Measurements from ENCODE around the gene APOE. TPM values are rescaled to one million over a fixed set of nuclear protein-coding genes. Genes with fewer than 3 reads are reported as not detected.
A peak's percentile ranks its signal among the peaks of the same experiment; 100 is the strongest.

The APOE gene
- total RNA-seq, 3 donors from 2014 or later: 32.7 to 74.6 (median 46.2) TPM

- intact Hi-C loops (cut with DNase I, micrococcal nuclease): no loop called here
- H3K36me3 ChIP-seq (ENCODE audit: low read depth): no peaks in the 10 kb centered on the region
- H3K9me3 ChIP-seq: no peaks in the 10 kb centered on the region
- TF ChIP-seq CTCF (IDR thresholded peaks at IDR 0.05): no peak
- no peak for DNase-seq
- peak overlapping the region; percentile 100 for H3K4me3 ChIP-seq
- peak; percentile 27 for ATAC-seq
- peaks cover 30% of the 10 kb centered on the region for H3K4me1 ChIP-seq (ENCODE audit: low read depth)
These were observed 50.2 kb downstream of the APOE start for GRCh38 chr19:44955505-44956439.

- intact Hi-C loops (cut with DNase I, micrococcal nuclease): no loop called here
- no peak for TF ChIP-seq CTCF (IDR thresholded peaks at IDR 0.05)
- no peaks in the 10 kb centered on the region for H3K36me3 ChIP-seq (ENCODE audit: low read depth)
- peaks cover 27% of the 10 kb centered on the region for H3K4me1 ChIP-seq (ENCODE audit: low read depth)
- no peaks in the 10 kb centered on the region for H3K9me3 ChIP-seq
- ATAC-seq: no peak
- no peak overlapping the region for H3K4me3 ChIP-seq
- DNase-seq: no peak
These were observed 51.9 kb downstream of the APOE start for GRCh38 chr19:44957526-44957925.

- intact Hi-C loops (cut with DNase I, micrococcal nuclease): no loop called here
- peaks cover 27% of the 10 kb centered on the region for H3K4me1 ChIP-seq (ENCODE audit: low read depth)
- no peak for ATAC-seq
- TF ChIP-seq CTCF (IDR thresholded peaks at IDR 0.05): no peak
- no peaks in the 10 kb centered on the region for H3K36me3 ChIP-seq (ENCODE audit: low read depth)
- H3K9me3 ChIP-seq: no peaks in the 10 kb centered on the region
- H3K4me3 ChIP-seq: no peak overlapping the region
- no peak for DNase-seq
These were observed 52.5 kb downstream of the APOE start for GRCh38 chr19:44958090-44958489.

Other genes starting within 250 kb of the APOE start
- 1 to 10 TPM; 5.8 to 8.0 (median 6.9) TPM for gene CEACAM19, start 234.3 kb upstream of the APOE start, total RNA-seq
- gene CEACAM16, start 206.6 kb upstream of the APOE start, total RNA-seq: under 1 TPM in 1 of 3 donors, not detected in 2; 0.17 TPM
- 100 to 1,000 TPM in 1 of 3 donors, 10 to 100 TPM in 2; 78.9 to 145 (median 90.6) TPM for gene BCL3, start 157.1 kb upstream of the APOE start, total RNA-seq
- gene CBLC, start 127.9 kb upstream of the APOE start, total RNA-seq: 10 to 100 TPM; 36.5 to 92.6 (median 59.1) TPM
- 10 to 100 TPM; 16.3 to 25.1 (median 20.3) TPM for gene BCAM, start 96.7 kb upstream of the APOE start, total RNA-seq
- 100 to 1,000 TPM in 1 of 3 donors, 10 to 100 TPM in 2; 65.3 to 109 (median 98.8) TPM for gene NECTIN2, start 59.5 kb upstream of the APOE start, total RNA-seq
- gene TOMM40, start 14.5 kb upstream of the APOE start, total RNA-seq: 10 to 100 TPM; 47.9 to 82.6 (median 53.5) TPM
- 10 to 100 TPM in 1 of 3 donors, 1 to 10 TPM in 2; 3.6 to 12.7 (median 9.8) TPM for gene APOC1, start 8.8 kb downstream of the APOE start, total RNA-seq
- not detected for gene APOC4, start 36.4 kb downstream of the APOE start, total RNA-seq
- 1 to 10 TPM in 1 of 3 donors, under 1 TPM in 2; 0.80 to 1.6 (median 0.98) TPM for gene APOC2, start 40.3 kb downstream of the APOE start, total RNA-seq
- 100 to 1,000 TPM in 2 of 3 donors, 10 to 100 TPM in 1; 98.3 to 125 (median 114) TPM for gene CLPTM1, start 49.6 kb downstream of the APOE start, total RNA-seq
- 10 to 100 TPM; 20.9 to 30.3 (median 21.1) TPM for gene RELB, start 95.7 kb downstream of the APOE start, total RNA-seq
- gene CLASRP, start 133.2 kb downstream of the APOE start, total RNA-seq: 100 to 1,000 TPM in 1 of 3 donors, 10 to 100 TPM in 2; 79.4 to 113 (median 93.2) TPM
- gene ZNF296, start 170.7 kb downstream of the APOE start, total RNA-seq: 1 to 10 TPM; 2.8 to 5.0 (median 4.9) TPM
- 10 to 100 TPM; 14.4 to 22.6 (median 21.8) TPM for gene GEMIN7, start 173.5 kb downstream of the APOE start, total RNA-seq
- gene PPP1R37, start 187.4 kb downstream of the APOE start, total RNA-seq: 10 to 100 TPM; 27.2 to 33.6 (median 31.7) TPM

Data from mucosa of descending colon (tissue), 3 donors.